Upper lobe of right lung (tissue), 1 donor: ENCODE data around the gene UCHL3. TPM values are rescaled to one million over a fixed set of nuclear protein-coding genes. Genes with fewer than 3 reads are reported as not detected.

ENCODE experiments used
- ATAC-seq: fragments of 200-7000 bp; cut with Tn5 transposase; one replicate; pipeline ENCODE4 v1.9.1; 2020; ENCODE audit warnings: mild to moderate bottlenecking, moderate library complexity
- DNase-seq: peaks from one replicate; pipeline ENCODE4 v3.0.0-alpha.2; 2020
- H3K27ac ChIP-seq: fragments of 200-600 bp; one replicate; pipeline ENCODE4 v1.8.0; 2022
- H3K27me3 ChIP-seq: fragments of 200-600 bp; one replicate; pipeline ENCODE4 v1.8.0; 2022; ENCODE audit warnings: mild to moderate bottlenecking
- H3K36me3 ChIP-seq: fragments of 200-600 bp; one replicate; pipeline ENCODE4 v1.8.0; 2022
- H3K4me1 ChIP-seq: fragments of 200-600 bp; one replicate; pipeline ENCODE4 v1.8.0; 2022
- H3K4me3 ChIP-seq: fragments of 200-600 bp; one replicate; pipeline ENCODE4 v1.8.0; 2022; ENCODE audit warnings: mild to moderate bottlenecking
- H3K9me3 ChIP-seq: fragments of 200-600 bp; one replicate; pipeline ENCODE4 v1.8.0; 2022
- CTCF ChIP-seq: fragments of 200-600 bp; IDR thresholded peaks from one replicate; pipeline ENCODE4 v1.8.0; 2022; ENCODE audit warnings: antibody characterized with exemption
- intact Hi-C: fragments of 100-400 bp; cut with DNase I; formaldehyde crosslinking; loops from one replicate; pipeline ENCODE4 v1.11.0; 2022
- total RNA-seq: library from RNA; stranded (reverse); fragmentation: NEBNext Ultra II Directional; extraction: Animal tissue kit (Norgen Biotek cat#: 25700); gene quantifications from one replicate; pipeline ENCODE4 v1.2.1, GENCODE V29; 2021
- donor health status: DM: no; HTN: yes; CAD: no; lungs with severe emphysema.

Gene UCHL3
- total RNA-seq, 1 donor from 2014 or later, result 12.9 TPM

DNA sequence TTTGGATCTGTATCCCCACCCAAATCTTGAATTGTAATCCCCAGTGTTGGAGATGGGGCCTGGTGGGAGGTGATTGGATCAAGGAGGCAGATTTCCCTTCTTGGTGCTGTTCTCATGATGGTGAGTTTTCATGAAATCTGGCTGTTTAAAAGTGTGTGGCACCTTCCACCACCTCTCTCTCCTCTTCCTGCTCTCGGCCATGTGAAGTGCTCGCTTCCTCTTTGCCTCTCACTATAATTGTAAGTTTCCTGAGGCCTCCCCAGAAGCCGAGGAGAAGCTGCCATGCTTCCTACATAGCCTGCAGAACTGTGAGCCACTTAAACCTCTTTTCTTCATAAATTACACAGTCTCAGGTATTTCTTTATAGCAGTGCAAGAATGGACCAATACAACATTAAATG lies 27.6 kb upstream of the UCHL3 start:
- TF ChIP-seq CTCF, result no peak
- Histone ChIP-seq H3K27ac (no peak overlapping the region), H3K27me3 (no peaks in the 10 kb centered on the region), H3K36me3 (peaks cover 16% of the 10 kb centered on the region), H3K4me1 (no peaks in the 10 kb centered on the region), H3K4me3 (no peak overlapping the region), H3K9me3 (no peaks in the 10 kb centered on the region)
- intact Hi-C loops, result no loop called here
- DNase-seq, result no peak
- ATAC-seq, result no peak

DNA sequence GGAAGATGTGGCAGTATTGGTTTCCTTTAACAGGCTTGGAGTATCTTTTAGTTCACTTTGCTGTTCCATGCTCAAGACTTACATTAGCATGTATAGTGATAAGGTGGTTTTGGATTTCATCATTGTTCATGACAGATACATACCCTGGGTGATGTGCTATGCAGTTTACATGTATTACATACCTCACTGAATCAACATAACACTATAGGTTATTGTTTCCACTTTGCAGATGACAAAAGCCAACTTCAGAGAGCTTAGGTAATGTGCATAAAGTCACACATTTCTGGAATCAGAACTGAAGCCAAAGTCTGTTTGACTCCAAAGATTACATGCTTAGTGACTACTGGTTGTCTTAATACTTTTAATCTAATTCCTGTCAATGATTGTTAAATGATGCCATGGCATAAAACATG lies 19.0 kb upstream of the UCHL3 start:
- ATAC-seq, result no peak
- intact Hi-C loops, result no loop called here
- no peak for DNase-seq
- TF ChIP-seq CTCF, result no peak
- H3K4me3 ChIP-seq, result no peak overlapping the region
- no peaks in the 10 kb centered on the region for H3K4me1 ChIP-seq
- peaks cover 34% of the 10 kb centered on the region for H3K36me3 ChIP-seq
- H3K27me3 ChIP-seq, result no peaks in the 10 kb centered on the region
- H3K27ac ChIP-seq, result no peak overlapping the region
- H3K9me3 ChIP-seq, result no peaks in the 10 kb centered on the region

DNA sequence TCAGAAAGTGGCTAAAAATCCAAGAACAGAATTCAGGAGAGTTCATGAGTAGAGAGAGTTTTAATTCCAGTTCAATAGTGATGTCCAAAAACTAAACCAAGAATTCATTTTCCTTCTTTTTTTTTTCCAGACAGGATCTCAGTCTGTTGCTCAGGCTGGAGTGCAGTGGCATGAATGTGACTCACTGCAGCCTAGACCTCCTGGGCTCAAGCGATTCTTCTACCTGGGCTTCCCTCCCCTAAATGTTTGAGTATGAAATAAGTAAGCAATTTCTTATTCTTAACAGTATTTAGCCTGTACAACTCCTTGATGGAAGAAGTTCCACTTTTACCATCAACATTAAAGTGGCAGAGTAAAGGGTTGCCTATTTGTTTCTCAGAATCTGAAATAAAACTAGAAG lies 15.7 kb upstream of the UCHL3 start:
- intact Hi-C loops, result no loop called here

GRCh38 chr13:75537401-75538365 lies 11.9 kb upstream of the UCHL3 start, which contains the start of gene COMMD6:
COMMD6 (minus strand) TSS chr13:75537841; CDS start chr13:75537805, 36 bp downstream.
- peak within 1 kb of the TSS; percentile 91 for H3K4me3 ChIP-seq
- H3K36me3 ChIP-seq, result peaks cover 17% of the 10 kb centered on the region
- no peaks in the 10 kb centered on the region for H3K9me3 ChIP-seq
- peak within 1 kb of the TSS; percentile 83 for H3K27ac ChIP-seq
- TF ChIP-seq CTCF, result peak; percentile 70
- H3K27me3 ChIP-seq, result no peaks in the 10 kb centered on the region
- intact Hi-C loops, result no loop called here
- DNase-seq (peak; percentile 92), ATAC-seq (peak; percentile 95)
- peaks cover 13% of the 10 kb centered on the region for H3K4me1 ChIP-seq

More for the DNA sequence above, 15.7 kb upstream of the UCHL3 start:
- H3K36me3 ChIP-seq, result peaks cover 17% of the 10 kb centered on the region
- H3K4me1 ChIP-seq, result peaks cover 13% of the 10 kb centered on the region
- DNase-seq (no peak), ATAC-seq (no peak)
- no peaks in the 10 kb centered on the region for H3K27me3 ChIP-seq
- H3K27ac ChIP-seq, result no peak overlapping the region
- no peak for TF ChIP-seq CTCF
- no peaks in the 10 kb centered on the region for H3K9me3 ChIP-seq
- H3K4me3 ChIP-seq, result no peak overlapping the region

GRCh38 chr13:75541287-75541686 lies 8.3 kb upstream of the UCHL3 start:
- no peak overlapping the region for H3K27ac ChIP-seq
- peak; percentile 58 for ATAC-seq
- no peak for TF ChIP-seq CTCF
- no peak for DNase-seq
- no peaks in the 10 kb centered on the region for H3K9me3 ChIP-seq
- intact Hi-C loops, result no loop called here
- peaks cover 9% of the 10 kb centered on the region for H3K4me1 ChIP-seq
- no peak overlapping the region for H3K4me3 ChIP-seq
- H3K36me3 ChIP-seq, result no peaks in the 10 kb centered on the region
- H3K27me3 ChIP-seq, result no peaks in the 10 kb centered on the region
